ENCODE results near the gene FREY1. TPM values are rescaled to one million over a fixed set of nuclear protein-coding genes. Genes with fewer than 3 reads are reported as not detected.
"Not testable (repeated sequence)": the region's sequence is repeated elsewhere in the genome, so short reads cannot be mapped to it uniquely, and the experiment has no call there.

The FREY1 gene
- total RNA-seq, 1 donor from 2014 or later = not detected

GRCh38 chr11:45915446-45915845, 8.4 kb upstream of the FREY1 start:
- DNase-seq (ENCODE audit: low spot score) = no peak

GRCh38 chr11:45913942-45914635, 7.0 kb upstream of the FREY1 start:
- no peak for DNase-seq (ENCODE audit: low spot score)

- no peak for DNase-seq (ENCODE audit: low spot score)
These were observed 6.4 kb upstream of the FREY1 start for GRCh38 chr11:45913514-45913913.

- no peak for DNase-seq (ENCODE audit: low spot score)
These were observed 3.6 kb upstream of the FREY1 start for GRCh38 chr11:45910623-45911022.

GRCh38 chr11:45909594-45910475, 2.8 kb upstream of the FREY1 start:
- DNase-seq (ENCODE audit: low spot score) = no peak

- no peak for DNase-seq (ENCODE audit: low spot score)
These were observed 870 bp upstream of the FREY1 start for GRCh38 chr11:45907911-45908370.

- no peak for DNase-seq (ENCODE audit: low spot score)
These were observed 882 bp downstream of the FREY1 start for GRCh38 chr11:45906096-45906682.

- not testable (repeated sequence) for DNase-seq (ENCODE audit: low spot score)
These were observed 1.5 kb downstream of the FREY1 start for GRCh38 chr11:45905576-45905975.

- no peak for DNase-seq (ENCODE audit: low spot score)
These were observed 2.0 kb downstream of the FREY1 start for GRCh38 chr11:45905095-45905494.

- no peak for DNase-seq (ENCODE audit: low spot score)
These were observed 2.7 kb downstream of the FREY1 start for GRCh38 chr11:45904309-45904915.

- DNase-seq (ENCODE audit: low spot score) = no peak
These were observed 4.4 kb downstream of the FREY1 start for GRCh38 chr11:45902452-45903380.

- DNase-seq (ENCODE audit: low spot score) = no peak
These were observed 5.4 kb downstream of the FREY1 start for GRCh38 chr11:45901626-45902025.

- no peak for DNase-seq (ENCODE audit: low spot score)
These were observed 6.0 kb downstream of the FREY1 start for GRCh38 chr11:45900916-45901617.

- DNase-seq (ENCODE audit: low spot score) = not testable (repeated sequence)
These were observed 6.8 kb downstream of the FREY1 start for GRCh38 chr11:45900175-45900800.

- DNase-seq (ENCODE audit: low spot score) = peak; percentile 90
These were observed 7.5 kb downstream of the FREY1 start for GRCh38 chr11:45899448-45900174.

GRCh38 chr11:45899086-45899447, 8.0 kb downstream of the FREY1 start:
- DNase-seq (ENCODE audit: low spot score) = no peak

GRCh38 chr11:45897556-45897955, 9.5 kb downstream of the FREY1 start:
- no peak for DNase-seq (ENCODE audit: low spot score)

- no peak for DNase-seq (ENCODE audit: low spot score)
These were observed 10.6 kb downstream of the FREY1 start for GRCh38 chr11:45896422-45896984.

Data from umbilical cord (tissue), 2 donors.